OCI-LY3 (cell line): ENCODE measurements around the gene QSOX2.

Experiments used
- H2AFZ ChIP-seq: fragments of 200-600, 300-600 bp; shearing (Covaris generic); 2 replicates; pipeline ENCODE4 v1.6.0; 2014; ENCODE audit warnings: antibody characterized with exemption, low read depth, low read length
- H3K27ac ChIP-seq: fragments of 200-600, 300-600 bp; sonication (generic); 2 replicates; pipeline ENCODE4 v1.5.1; 2014; ENCODE audit warnings: mild to moderate bottlenecking, low read length, moderate library complexity, mixed read lengths
- H3K27me3 ChIP-seq: fragments of 200-600, 300-600 bp; sonication (generic); 2 replicates; pipeline ENCODE4 v1.6.1; 2014; ENCODE audit warnings: low read depth, low read length, mixed read lengths
- H3K36me3 ChIP-seq: fragments of 200-600, 300-600 bp; sonication (generic); replicated peaks from 2 replicates; pipeline ENCODE3; 2014; ENCODE audit warnings: low read depth, low read length, mixed read lengths
- H3K4me1 ChIP-seq: fragments of 300-600, 200-600 bp; sonication (generic); 2 replicates; pipeline ENCODE4 v1.6.1; 2014; ENCODE audit warnings: low read length, mixed read lengths
- H3K4me2 ChIP-seq: fragments of 200-600, 300-600 bp; sonication (generic); 2 replicates; pipeline ENCODE4 v1.6.1; 2014; ENCODE audit warnings: low read length, mixed read lengths
- H3K4me3 ChIP-seq: fragments of 300-600, 200-600 bp; sonication (generic); 2 replicates; pipeline ENCODE4 v1.5.1; 2014; ENCODE audit warnings: antibody characterized with exemption, mild to moderate bottlenecking, low read length, moderate library complexity
- H3K79me2 ChIP-seq: fragments of 300-600, 200-600 bp; shearing (Covaris generic); 2 replicates; pipeline ENCODE4 v1.6.1; 2014; ENCODE audit warnings: mild to moderate bottlenecking, low read length, mixed read lengths
- H3K9ac ChIP-seq: fragments of 300-600, 200-600 bp; shearing (Covaris generic); 2 replicates; pipeline ENCODE4 v1.6.0; 2014; ENCODE audit warnings: mild to moderate bottlenecking, low read length, moderate library complexity
- H3K9me3 ChIP-seq: fragments of 200-600, 300-600 bp; shearing (Covaris generic); 2 replicates; pipeline ENCODE4 v1.6.1; 2014; ENCODE audit warnings: low read length, mixed read lengths; ENCODE audit not compliant: insufficient read depth
- H4K20me1 ChIP-seq: fragments of 200-600, 300-600 bp; sonication (generic); 2 replicates; pipeline ENCODE4 v1.6.1; 2016; ENCODE audit warnings: low read length, mixed read lengths; ENCODE audit not compliant: insufficient read depth
- EZH2phosphoT487 ChIP-seq: fragments of 200-600 bp; shearing (Covaris generic); IDR thresholded peaks from 2 replicates; pipeline ENCODE4 v1.6.1; 2018; ENCODE audit warnings: antibody characterized with exemption, mixed run types, low read depth
- TF ChIP-seq, protein P1 (sequence below): fragments of 200-600, 300-600 bp; sonication (generic); IDR thresholded peaks from 2 replicates; pipeline ENCODE4 v1.5.1; 2014; ENCODE audit warnings: antibody characterized with exemption, low read length, low read depth

QSOX2 gene

DNA sequence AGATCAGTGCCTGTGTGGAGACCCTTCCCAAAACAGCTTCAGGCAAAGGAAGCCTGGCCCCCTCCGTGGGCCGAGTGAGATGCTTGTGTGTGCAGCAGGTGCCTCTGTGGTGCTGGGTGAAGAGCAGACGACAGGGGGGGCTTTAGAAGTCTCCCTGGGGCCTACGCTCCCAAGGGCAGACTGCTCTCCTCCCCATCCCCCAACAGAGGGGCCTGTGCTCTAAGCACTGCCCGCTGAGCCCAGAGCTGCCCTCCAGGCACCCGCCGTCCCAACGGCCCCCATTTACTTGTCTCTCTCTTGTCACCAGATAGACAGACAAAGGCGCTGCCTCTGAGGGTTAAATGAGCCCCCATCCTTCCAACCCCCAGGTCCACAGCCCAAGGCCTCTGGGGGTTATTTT, 38.0 kb downstream of the QSOX2 start:
- Histone ChIP-seq H3K27ac (no peak overlapping the region), H3K27me3 (no peaks in the 10 kb centered on the region), H4K20me1 (peaks cover 11% of the 10 kb centered on the region; the same call in 1 of the 2 replicates), H2AFZ (no peak overlapping the region), H3K36me3 (peaks cover 9% of the 10 kb centered on the region), H3K9ac (no peak overlapping the region), H3K9me3 (no peaks in the 10 kb centered on the region), H3K4me1 (no peaks in the 10 kb centered on the region), H3K4me3 (no peak overlapping the region), H3K79me2 (no peaks in the 10 kb centered on the region), H3K4me2 (no peak overlapping the region)
- TF ChIP-seq EZH2phosphoT487 = no peak
- TF ChIP-seq, protein P1, sequence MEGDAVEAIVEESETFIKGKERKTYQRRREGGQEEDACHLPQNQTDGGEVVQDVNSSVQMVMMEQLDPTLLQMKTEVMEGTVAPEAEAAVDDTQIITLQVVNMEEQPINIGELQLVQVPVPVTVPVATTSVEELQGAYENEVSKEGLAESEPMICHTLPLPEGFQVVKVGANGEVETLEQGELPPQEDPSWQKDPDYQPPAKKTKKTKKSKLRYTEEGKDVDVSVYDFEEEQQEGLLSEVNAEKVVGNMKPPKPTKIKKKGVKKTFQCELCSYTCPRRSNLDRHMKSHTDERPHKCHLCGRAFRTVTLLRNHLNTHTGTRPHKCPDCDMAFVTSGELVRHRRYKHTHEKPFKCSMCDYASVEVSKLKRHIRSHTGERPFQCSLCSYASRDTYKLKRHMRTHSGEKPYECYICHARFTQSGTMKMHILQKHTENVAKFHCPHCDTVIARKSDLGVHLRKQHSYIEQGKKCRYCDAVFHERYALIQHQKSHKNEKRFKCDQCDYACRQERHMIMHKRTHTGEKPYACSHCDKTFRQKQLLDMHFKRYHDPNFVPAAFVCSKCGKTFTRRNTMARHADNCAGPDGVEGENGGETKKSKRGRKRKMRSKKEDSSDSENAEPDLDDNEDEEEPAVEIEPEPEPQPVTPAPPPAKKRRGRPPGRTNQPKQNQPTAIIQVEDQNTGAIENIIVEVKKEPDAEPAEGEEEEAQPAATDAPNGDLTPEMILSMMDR = no peak

DNA sequence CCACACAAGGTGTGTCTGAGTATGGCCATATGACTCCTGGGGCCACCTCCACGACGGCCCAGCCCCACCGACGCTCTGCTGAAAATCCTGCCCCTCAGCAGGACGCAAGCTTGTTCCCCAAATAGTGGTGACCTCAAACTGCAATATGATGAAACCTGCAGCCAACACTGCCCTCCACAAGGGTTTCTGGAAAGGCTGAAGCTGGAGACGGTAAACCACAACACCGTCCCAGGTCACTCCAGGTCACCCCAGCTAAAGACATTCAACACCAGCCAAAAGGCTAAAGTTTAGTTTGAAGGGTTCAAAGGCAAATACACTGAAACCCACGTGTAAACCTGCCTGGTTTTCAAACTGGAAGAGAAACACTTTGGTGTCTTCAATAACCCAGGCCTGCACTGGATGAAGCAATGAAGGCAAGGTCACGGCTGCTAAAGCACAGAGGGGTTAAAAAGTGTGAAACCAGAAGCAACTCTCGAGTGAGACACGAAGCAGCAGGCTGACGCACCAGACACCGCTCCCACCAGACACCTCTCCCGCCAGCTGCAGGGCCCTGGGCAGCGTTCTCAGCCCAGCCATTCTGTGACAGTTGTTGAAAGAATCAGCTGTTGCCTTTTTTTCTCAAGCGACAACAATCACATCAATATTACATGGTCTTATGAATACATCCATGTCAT, 38.9 kb downstream of the QSOX2 start:
- Histone ChIP-seq H3K9ac (no peak overlapping the region), H3K27me3 (no peaks in the 10 kb centered on the region), H3K4me2 (no peak overlapping the region), H2AFZ (no peak overlapping the region), H3K79me2 (no peaks in the 10 kb centered on the region), H3K4me3 (no peak overlapping the region), H3K27ac (no peak overlapping the region), H3K4me1 (no peaks in the 10 kb centered on the region), H4K20me1 (peaks cover 11% of the 10 kb centered on the region; the same call in 1 of the 2 replicates), H3K36me3 (peaks cover 9% of the 10 kb centered on the region), H3K9me3 (no peaks in the 10 kb centered on the region)
- TF ChIP-seq, protein P1 = no peak
- no peak for TF ChIP-seq EZH2phosphoT487

DNA sequence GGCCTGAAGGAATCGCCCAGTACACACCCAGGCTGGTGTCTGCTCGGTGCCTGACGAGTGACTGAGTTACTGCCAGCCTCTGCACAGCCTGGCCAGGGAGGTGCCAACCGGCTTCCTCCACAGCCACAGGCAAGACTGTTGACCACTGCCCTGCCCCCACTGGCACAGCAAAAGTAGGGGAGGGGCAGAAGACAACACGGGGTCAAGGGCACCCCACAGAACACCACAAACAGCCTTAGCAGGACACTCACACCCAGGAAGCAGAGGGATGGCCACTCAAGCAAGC, 40.0 kb downstream of the QSOX2 start:
- Histone ChIP-seq H4K20me1 (peaks cover 11% of the 10 kb centered on the region; the same call in 1 of the 2 replicates), H3K4me1 (no peaks in the 10 kb centered on the region), H3K4me2 (no peak overlapping the region), H3K9ac (no peak overlapping the region), H3K9me3 (no peaks in the 10 kb centered on the region), H3K27me3 (no peaks in the 10 kb centered on the region), H3K27ac (no peak overlapping the region), H3K4me3 (no peak overlapping the region), H3K36me3 (peaks cover 5% of the 10 kb centered on the region), H2AFZ (no peak overlapping the region), H3K79me2 (no peaks in the 10 kb centered on the region)
- TF ChIP-seq, protein P1 = no peak
- TF ChIP-seq EZH2phosphoT487 = no peak

GRCh38 chr9:136204838-136205706, 40.5 kb downstream of the QSOX2 start, which contains the start of gene LHX3:
Gene LHX3, minus strand, starts transcription at chr9:136205128. Its CDS starts 116 bp downstream, at chr9:136205012.
- Histone ChIP-seq H3K9ac (no peak within 1 kb of the TSS), H3K36me3 (peaks cover 5% of the 10 kb centered on the region), H3K4me3 (no peak within 1 kb of the TSS), H3K79me2 (no peaks in the 10 kb centered on the region), H3K9me3 (no peaks in the 10 kb centered on the region), H3K4me2 (no peak within 1 kb of the TSS), H3K27ac (no peak within 1 kb of the TSS), H2AFZ (no peak within 1 kb of the TSS), H4K20me1 (peaks cover 11% of the 10 kb centered on the region; the same call in 1 of the 2 replicates), H3K4me1 (no peaks in the 10 kb centered on the region), H3K27me3 (no peaks in the 10 kb centered on the region)
- TF ChIP-seq, protein P1 = no peak
- TF ChIP-seq EZH2phosphoT487 = no peak
